GM12872 (cell line): ENCODE measurements around the gene ALOX5.

Source experiments
- TF ChIP-seq, protein P1 (sequence below): IDR thresholded peaks from 3 replicates; pipeline ENCODE4 v1.5.1; 2011; ENCODE audit warnings: low read depth, mild to moderate bottlenecking, low read length, moderate library complexity; ENCODE audit not compliant: insufficient read depth

ALOX5 gene

DNA sequence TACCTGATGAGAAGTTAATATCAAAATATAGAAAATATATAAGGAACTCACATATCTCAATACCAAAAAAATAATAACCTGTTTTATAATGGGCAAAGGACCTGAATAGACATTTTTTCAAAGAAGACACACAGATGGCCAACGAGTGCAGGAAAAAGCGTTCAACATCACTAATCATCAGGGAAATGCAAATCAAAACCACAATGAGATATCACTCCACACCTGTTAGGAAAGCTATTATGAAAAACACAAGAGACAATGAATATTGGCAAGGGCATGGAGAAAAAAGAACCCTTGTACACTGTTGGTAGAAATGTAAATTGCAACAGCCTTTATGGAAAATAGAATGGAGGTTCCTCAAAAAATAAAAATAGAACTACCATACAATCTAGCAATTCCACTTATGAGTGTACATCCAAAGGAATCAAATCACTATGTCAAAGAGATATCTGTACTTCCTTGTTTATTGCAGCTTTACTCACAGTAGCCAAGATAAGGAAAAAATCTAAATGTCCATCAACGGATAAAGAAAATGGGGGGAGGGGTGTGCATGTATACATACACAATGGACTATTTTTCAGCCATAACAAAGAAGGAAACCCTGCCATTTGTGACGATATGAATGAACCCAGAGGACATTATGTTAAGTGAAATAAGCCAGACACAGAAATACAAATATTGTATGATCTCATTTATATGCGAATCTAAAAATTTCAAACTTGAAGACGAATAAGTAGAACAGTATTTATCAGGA is 3.6 kb upstream of the ALOX5 start:
- TF ChIP-seq, protein P1, sequence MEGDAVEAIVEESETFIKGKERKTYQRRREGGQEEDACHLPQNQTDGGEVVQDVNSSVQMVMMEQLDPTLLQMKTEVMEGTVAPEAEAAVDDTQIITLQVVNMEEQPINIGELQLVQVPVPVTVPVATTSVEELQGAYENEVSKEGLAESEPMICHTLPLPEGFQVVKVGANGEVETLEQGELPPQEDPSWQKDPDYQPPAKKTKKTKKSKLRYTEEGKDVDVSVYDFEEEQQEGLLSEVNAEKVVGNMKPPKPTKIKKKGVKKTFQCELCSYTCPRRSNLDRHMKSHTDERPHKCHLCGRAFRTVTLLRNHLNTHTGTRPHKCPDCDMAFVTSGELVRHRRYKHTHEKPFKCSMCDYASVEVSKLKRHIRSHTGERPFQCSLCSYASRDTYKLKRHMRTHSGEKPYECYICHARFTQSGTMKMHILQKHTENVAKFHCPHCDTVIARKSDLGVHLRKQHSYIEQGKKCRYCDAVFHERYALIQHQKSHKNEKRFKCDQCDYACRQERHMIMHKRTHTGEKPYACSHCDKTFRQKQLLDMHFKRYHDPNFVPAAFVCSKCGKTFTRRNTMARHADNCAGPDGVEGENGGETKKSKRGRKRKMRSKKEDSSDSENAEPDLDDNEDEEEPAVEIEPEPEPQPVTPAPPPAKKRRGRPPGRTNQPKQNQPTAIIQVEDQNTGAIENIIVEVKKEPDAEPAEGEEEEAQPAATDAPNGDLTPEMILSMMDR = no peak

DNA sequence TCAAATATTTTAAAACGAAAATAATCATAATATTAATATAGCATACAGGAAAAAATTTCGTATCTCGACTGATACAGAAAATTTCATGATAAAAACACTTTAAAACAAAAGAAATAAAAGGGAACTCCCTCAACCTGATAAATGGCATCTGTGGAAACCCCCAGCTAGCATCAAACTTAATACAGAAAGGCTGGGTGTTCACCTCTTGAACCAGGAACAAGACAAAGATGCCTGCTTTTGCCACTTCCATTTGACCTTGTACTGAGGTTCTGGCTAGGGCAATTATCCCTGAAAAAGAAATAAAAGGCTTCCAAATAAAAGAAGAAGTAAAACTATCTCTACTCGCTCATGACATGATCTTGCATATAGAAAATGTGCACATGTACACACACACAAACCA is 2.5 kb upstream of the ALOX5 start:
- TF ChIP-seq, protein P1 = no peak

DNA sequence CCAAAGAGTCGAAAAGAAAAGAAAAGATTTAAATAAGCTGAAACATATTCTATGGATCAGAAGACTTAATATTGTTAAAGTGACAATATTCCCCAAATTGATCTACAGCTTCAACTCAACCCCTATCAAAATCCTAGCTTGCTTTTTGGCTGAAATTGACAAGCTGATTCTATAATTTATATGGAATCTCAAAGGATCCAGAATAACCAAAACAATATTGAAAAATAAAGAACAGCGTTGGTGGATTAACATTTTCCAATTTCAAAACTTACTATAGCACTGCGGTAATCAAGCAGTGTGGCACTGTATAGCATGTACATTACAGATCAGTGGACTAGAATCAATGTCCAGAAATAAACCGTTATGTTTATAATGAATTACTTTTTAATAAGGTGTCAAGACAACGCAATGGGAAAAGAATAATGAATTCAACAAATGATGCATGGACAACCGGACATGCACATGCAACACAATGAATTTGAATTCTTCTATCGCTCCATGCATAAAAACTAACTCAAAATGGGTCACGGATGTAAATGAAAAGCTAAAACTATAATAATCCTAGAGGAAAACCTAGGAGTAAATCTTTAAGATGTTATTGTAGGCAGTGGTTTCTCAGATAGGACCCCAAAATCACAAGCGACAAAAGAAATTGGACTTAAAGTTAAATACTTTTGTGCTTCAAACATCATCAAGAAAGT is 1.6 kb upstream of the ALOX5 start:
- TF ChIP-seq, protein P1 = no peak

DNA sequence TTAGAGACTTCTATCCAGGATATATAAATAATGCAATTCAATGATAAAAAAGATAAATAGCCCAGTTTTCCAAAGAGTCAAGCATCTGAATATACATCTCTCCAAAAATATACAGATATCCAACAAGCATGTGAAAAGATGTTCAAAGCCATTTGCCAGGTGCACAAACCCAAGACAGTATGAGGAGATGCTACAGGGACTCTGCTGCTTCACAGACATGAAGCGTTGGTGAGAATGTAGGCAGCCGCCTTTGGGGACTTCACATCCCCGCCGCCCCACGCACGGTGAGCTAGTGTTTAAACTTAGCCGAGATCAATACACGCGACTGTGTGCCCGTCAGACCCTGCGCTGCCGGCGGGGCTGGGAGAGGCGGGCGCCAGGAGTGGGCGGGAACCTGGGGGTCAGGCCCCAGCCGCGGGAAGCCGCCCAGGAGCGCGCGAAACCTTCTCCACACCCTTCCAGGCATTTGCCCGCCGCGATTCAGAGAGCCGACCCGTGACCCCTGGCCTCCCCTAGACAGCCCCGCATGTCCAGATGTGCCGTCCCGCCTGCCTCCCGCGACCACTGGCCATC is 927 bp upstream of the ALOX5 start:
- TF ChIP-seq, protein P1 = no peak

DNA sequence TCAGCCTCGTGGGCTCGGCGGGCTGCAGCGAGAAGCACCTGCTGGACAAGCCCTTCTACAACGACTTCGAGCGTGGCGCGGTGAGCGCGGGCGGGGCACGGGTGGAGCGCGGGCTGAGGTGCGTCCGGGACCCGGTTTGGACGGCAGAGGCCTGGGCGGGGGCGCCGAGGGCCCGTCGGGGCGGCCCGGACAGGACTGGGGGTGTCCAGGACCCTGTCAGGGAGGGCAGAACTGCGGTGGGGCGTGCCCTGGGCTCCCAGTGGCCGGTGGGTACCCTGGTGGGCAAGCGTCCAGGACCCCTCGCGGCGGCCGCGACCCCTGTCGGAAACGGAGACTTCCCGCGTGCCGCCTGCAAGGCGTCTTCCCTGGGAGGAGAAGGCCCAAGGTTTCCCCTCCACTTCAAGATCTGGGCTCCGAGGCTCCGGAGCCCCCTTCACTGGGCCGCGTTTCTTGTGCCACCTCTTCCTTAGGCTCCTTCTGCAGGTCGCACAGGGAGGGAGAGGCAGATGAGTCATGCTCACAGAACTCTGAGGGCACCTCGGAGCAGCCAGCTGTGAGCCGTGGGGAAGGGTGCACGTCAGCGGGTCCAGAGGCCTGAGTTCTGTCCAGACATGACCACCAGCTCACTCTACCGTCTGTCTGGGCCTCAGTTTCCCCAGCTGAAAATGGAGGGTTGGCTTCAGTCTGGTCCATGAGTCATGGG is 485 bp downstream of the ALOX5 start:
- TF ChIP-seq, protein P1 = 0 out of 3 replicates have a peak, but pooled peaks have one; percentile 9

DNA sequence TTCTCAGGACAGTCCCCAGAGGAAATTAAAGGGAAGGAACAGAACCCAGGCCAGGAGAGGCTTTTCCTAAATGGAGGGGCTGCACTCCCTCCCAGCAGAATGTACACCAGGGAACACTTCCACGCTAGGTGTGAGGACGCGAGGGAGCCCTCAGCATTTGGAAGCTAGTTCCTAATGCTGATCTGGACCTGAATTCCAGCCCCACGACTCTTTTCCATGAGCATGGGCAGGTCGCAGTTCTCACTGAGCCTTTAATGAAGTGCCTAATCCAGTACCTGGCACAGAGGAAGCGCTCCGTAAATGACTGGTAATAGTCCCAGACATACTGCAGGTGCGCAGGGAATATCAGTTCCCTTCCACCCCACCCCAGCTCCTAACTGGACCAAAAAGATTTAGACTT is 1.1 kb downstream of the ALOX5 start:
- TF ChIP-seq, protein P1 = no peak

DNA sequence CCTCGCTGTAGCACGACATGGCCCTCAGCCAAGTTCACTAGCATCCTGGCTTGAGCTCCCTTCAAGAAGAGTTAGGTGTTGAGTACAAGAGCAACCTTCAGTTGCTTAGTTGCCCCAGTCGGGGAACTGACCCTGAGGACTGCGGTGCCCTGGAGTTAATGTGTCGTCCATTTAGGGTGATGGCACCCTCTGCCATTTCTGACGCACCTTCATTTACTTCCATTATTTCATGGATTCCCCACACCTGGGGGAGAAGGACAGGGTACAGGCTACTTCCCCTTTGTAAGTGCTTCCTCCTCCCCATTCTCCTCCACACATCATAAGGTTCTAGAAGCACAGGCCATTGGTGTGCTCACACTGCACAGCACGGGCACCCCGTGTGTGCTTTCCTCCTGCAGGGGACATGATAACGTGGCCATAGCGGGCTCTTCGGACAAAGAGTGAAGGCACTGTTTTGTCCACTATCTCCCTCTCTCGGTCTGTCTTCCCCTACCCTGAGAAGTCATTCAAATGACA is 1.8 kb downstream of the ALOX5 start:
- TF ChIP-seq, protein P1 = no peak
